Left forelimb (tissue), 1 donor: ENCODE measurements around the gene NDUFS1.
"Not testable (repeated sequence)": the region's sequence is repeated elsewhere in the genome, so short reads cannot be mapped to it uniquely, and the experiment has no call there.

Experiments used
- DNase-seq: peaks from one replicate; pipeline ENCODE4 v3.0.0-alpha.2; 2018; ENCODE audit warnings: low spot score

Gene NDUFS1

GRCh38 chr2:206098471-206098870 is 60.8 kb downstream of the NDUFS1 start:
- DNase-seq, result no peak

GRCh38 chr2:206096876-206097275 is 62.4 kb downstream of the NDUFS1 start:
- no peak for DNase-seq

GRCh38 chr2:206095536-206096332 is 63.5 kb downstream of the NDUFS1 start:
- no peak for DNase-seq

GRCh38 chr2:206092297-206092696 is 66.9 kb downstream of the NDUFS1 start:
- DNase-seq, result no peak

- no peak for DNase-seq
Observed at GRCh38 chr2:206088248-206088647, 71.0 kb downstream of the NDUFS1 start.

- no peak for DNase-seq
Observed at GRCh38 chr2:206086716-206087350, 72.4 kb downstream of the NDUFS1 start.

GRCh38 chr2:206085742-206086445 is 73.3 kb downstream of the NDUFS1 start, which contains the start of gene INO80D:
INO80D (minus strand) TSS chr2:206086174; CDS start chr2:206063016, 23,158 bp downstream.
- peak; percentile 88 for DNase-seq

GRCh38 chr2:206084870-206085741 is 74.1 kb downstream of the NDUFS1 start:
- DNase-seq, result peak; percentile 75

GRCh38 chr2:206084439-206084869 is 74.8 kb downstream of the NDUFS1 start:
- DNase-seq, result peak; percentile 71

GRCh38 chr2:206083602-206084438 is 75.4 kb downstream of the NDUFS1 start:
- DNase-seq, result no peak

GRCh38 chr2:206082298-206082843 is 76.9 kb downstream of the NDUFS1 start:
- no peak for DNase-seq

GRCh38 chr2:206080927-206081326 is 78.3 kb downstream of the NDUFS1 start:
- no peak for DNase-seq

- no peak for DNase-seq
Observed at GRCh38 chr2:206079699-206080465, 79.4 kb downstream of the NDUFS1 start.

GRCh38 chr2:206077879-206078278 is 81.4 kb downstream of the NDUFS1 start:
- DNase-seq, result not testable (repeated sequence)

- DNase-seq, result no peak
Observed at GRCh38 chr2:206075113-206075512, 84.1 kb downstream of the NDUFS1 start.

- DNase-seq, result no peak
Observed at GRCh38 chr2:206071807-206072206, 87.4 kb downstream of the NDUFS1 start.

GRCh38 chr2:206069417-206069816 is 89.8 kb downstream of the NDUFS1 start:
- no peak for DNase-seq

GRCh38 chr2:206068207-206068606 is 91.0 kb downstream of the NDUFS1 start:
- no peak for DNase-seq
